Lower leg skin (tissue), 3 donors: ENCODE data around the gene CAMTA2.

ENCODE experiments used
- POLR2A ChIP-seq, 2 donors: fragments of 450-650 bp; IDR thresholded peaks; one replicate each; pipeline ENCODE4 v1.6.1; 2016 to 2017; ENCODE audit warnings: antibody characterized with exemption in 2 of 2, mild to moderate bottlenecking in 1 of 2, moderate library complexity in 1 of 2
- TF ChIP-seq, protein P1 (sequence below), 3 donors: fragments of 450-650 bp; IDR thresholded peaks; one replicate each; pipeline ENCODE4 v1.5.1; 2016; ENCODE audit warnings: antibody characterized with exemption in 3 of 3, mild to moderate bottlenecking in 3 of 3, moderate library complexity in 2 of 3

DNA sequence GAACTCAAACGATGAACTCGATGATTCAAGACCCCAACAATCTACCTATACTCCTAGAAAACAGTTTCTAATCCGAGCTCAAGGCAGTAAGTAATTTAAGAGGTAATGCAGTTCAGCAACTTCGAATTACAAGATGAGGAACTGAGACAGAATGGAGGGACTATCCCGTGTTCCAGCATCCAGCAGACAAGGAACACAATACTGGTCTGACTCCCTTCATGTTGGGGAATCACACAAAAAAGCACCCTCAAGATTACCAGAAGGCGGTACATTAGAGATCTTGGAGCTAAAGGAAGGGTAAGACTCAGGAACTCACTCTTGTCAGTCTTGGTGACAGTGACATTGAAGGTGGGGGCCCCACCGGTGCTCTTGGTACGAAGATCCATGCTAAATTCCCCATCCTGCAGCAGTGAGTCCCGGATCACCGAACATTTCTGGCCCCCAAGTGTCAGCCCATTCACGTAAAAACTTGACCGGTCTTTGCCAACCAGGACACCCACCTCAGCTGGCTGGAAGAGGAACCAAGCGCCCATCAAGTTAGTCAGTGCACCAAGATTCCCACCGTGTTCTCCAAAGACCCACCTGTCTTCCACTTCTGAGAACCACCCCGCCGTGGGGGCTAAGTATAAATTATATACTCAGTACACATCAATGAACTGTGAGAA lies 41.0 kb downstream of the CAMTA2 start:
- TF ChIP-seq, protein P1, sequence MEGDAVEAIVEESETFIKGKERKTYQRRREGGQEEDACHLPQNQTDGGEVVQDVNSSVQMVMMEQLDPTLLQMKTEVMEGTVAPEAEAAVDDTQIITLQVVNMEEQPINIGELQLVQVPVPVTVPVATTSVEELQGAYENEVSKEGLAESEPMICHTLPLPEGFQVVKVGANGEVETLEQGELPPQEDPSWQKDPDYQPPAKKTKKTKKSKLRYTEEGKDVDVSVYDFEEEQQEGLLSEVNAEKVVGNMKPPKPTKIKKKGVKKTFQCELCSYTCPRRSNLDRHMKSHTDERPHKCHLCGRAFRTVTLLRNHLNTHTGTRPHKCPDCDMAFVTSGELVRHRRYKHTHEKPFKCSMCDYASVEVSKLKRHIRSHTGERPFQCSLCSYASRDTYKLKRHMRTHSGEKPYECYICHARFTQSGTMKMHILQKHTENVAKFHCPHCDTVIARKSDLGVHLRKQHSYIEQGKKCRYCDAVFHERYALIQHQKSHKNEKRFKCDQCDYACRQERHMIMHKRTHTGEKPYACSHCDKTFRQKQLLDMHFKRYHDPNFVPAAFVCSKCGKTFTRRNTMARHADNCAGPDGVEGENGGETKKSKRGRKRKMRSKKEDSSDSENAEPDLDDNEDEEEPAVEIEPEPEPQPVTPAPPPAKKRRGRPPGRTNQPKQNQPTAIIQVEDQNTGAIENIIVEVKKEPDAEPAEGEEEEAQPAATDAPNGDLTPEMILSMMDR (IDR thresholded peaks at IDR 0.05), result no peak
- TF ChIP-seq POLR2A (IDR thresholded peaks at IDR 0.05), result no peak
